GM12873 (cell line): ENCODE data around the gene FRMD4A.

Experiments used
- CTCF ChIP-seq: IDR thresholded peaks from 2 replicates; pipeline ENCODE4 v1.5.1; 2012; ENCODE audit warnings: low read depth, mild to moderate bottlenecking, moderate library complexity, low read length, control low read depth; ENCODE audit not compliant: insufficient read depth; ENCODE audit errors: missing control alignments

FRMD4A gene

GRCh38 chr10:13729586-13730305 lies 601.0 kb downstream of the FRMD4A start:
- no peak for TF ChIP-seq CTCF

GRCh38 chr10:13728898-13729535 lies 601.7 kb downstream of the FRMD4A start:
- no peak for TF ChIP-seq CTCF

GRCh38 chr10:13725594-13725993 lies 605.1 kb downstream of the FRMD4A start:
- TF ChIP-seq CTCF = no peak

GRCh38 chr10:13724484-13724883 lies 606.2 kb downstream of the FRMD4A start:
- TF ChIP-seq CTCF = no peak

GRCh38 chr10:13722747-13723653 lies 607.7 kb downstream of the FRMD4A start:
- TF ChIP-seq CTCF = no peak

- no peak for TF ChIP-seq CTCF
Measured at GRCh38 chr10:13721486-13721885, 609.2 kb downstream of the FRMD4A start.

- no peak for TF ChIP-seq CTCF
Measured at GRCh38 chr10:13720699-13721098, 610.0 kb downstream of the FRMD4A start.
